Measurements from ENCODE around the gene RAMAC.
A peak's percentile ranks its signal among the peaks of the same experiment; 100 is the strongest.

The RAMAC gene

GRCh38 chr15:82963471-82964341 is 22.3 kb upstream of the RAMAC start:
- H3K4me3 ChIP-seq = no peak overlapping the region
- peak overlapping the region in 1 of 21 experiments; percentile 8 for H3K27ac ChIP-seq

- Histone ChIP-seq H3K27ac (no peak overlapping the region), H3K4me3 (no peak overlapping the region)
These were observed 21.1 kb upstream of the RAMAC start for GRCh38 chr15:82964890-82965289.

DNA sequence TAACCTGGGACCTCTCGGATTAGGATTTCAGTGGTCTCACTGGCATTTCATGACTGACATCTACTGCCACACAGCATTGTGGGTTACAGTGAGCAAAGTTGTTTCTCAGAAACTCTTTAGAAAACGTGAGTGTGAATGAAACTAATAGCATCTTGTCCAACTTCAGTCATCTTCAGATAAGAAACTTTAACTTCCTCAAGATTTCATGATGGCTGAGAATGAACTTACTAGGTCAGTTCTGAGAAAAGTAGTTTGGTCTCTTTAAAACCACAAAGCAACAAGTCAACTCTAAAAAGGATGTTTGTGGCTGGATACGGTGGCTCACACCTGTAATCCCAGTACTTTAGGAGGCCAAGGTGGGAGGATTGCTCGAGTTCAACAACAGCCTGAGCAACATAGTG is 19.3 kb upstream of the RAMAC start:
- Histone ChIP-seq H3K27ac (no peak overlapping the region), H3K4me3 (no peak overlapping the region)

DNA sequence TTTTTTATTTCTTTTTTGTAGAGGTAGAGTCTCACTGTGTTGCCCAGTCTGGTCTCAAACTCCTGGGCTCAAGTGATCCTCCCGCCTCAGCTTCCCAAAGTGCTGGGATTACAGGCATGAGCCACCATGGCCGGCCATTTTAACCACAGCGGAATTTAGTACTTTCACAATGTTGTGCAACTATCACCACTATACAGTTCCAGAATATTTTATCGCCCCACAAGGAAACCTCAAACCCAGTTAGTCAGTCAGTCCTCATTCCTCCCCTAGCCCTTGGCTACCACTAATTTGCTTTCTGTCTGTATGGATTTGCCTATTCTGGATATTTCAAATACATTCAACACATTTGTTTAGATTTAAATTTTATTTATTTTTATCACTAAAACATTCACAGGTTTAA is 17.9 kb upstream of the RAMAC start:
- Histone ChIP-seq H3K4me3 (no peak overlapping the region), H3K27ac (no peak overlapping the region)

DNA sequence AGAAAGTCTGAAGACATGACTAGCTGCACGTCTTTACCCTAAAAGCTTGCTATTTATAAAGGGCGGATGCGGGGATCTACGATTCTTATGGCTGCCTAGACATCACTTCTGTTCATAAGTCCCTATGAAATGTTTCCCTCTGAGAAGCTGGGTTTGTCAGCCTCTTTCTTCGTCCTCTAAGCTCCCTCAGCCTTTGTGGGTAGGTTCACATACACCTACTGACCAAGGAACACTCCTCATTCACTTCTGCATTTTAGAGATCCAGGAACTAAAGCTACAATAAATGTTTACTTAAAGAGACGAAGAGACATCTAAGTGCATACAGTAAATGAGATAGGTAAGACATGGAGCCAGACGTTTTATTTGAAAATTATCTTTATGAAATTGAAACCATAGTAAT is 16.7 kb upstream of the RAMAC start:
- Histone ChIP-seq H3K27ac (no peak overlapping the region), H3K4me3 (no peak overlapping the region)

- no peak overlapping the region for H3K4me3 ChIP-seq
- H3K27ac ChIP-seq = no peak overlapping the region
These were observed 15.8 kb upstream of the RAMAC start for GRCh38 chr15:82970078-82970686.

- Histone ChIP-seq H3K4me3 (no peak overlapping the region), H3K27ac (no peak overlapping the region)
These were observed 15.3 kb upstream of the RAMAC start for GRCh38 chr15:82970696-82971095.

DNA sequence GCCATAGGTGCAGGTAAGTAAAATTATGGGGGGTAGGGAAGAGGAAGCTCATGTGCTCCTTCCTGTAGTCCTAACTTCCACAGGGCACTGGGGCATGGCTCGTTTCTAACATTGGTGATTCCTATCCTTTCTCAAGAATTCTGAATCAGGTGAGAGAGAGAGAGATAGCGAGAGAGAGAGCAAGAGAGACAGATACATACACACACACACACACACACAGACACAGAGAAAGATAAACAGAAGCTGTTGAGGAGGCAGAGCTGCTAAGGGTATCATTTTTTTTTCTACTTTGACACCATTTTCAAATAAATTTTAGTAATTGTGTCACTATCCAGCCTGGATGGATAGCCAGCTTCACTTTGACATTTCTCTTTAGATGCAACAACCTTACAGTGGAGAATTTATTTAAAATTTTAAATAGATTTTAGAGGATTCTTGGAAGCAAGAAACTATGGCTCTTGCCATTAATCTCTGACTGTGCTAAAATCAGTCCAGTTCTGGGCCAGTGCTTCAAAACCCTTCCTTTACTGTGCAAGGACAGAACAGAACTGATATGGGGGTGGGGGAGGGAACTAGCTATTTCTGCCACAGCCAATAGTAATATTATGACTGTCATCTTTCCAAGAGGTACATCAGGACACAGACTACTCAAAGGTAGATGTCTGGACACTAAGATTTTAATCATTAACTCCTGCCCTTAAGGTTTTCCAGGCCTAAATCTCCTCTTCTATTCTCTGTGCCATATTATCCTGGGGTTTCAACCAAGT is 14.6 kb upstream of the RAMAC start:
- no peak overlapping the region for H3K4me3 ChIP-seq

GRCh38 chr15:82972990-82973389 is 13.0 kb upstream of the RAMAC start:
- no peak overlapping the region for H3K4me3 ChIP-seq
- H3K27ac ChIP-seq = no peak overlapping the region

More for the DNA sequence above, 14.6 kb upstream of the RAMAC start:
- no peak overlapping the region for H3K27ac ChIP-seq

GRCh38 chr15:82977076-82977475 is 8.9 kb upstream of the RAMAC start:
- Histone ChIP-seq H3K27ac (no peak overlapping the region), H3K4me3 (no peak overlapping the region)

DNA sequence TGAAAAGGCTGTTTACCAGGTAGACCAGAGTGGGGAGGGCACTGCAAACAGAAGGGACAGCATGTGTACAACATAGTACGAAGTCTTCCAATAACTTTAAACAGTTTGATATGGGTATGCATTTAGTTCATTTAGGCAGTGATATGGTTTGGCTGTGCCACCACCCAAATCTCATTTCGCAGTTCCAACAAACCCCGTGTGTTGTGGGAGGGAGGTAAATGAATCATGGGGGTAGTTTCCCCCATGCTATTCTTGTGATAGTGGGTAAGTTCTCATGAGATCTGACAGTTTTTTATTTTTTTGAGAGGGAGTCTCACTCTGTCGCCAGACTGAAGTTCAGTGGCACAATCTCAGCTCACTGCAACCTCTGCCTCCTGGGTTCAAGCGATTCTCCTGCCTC is 7.6 kb upstream of the RAMAC start:
- Histone ChIP-seq H3K4me3 (no peak overlapping the region), H3K27ac (no peak overlapping the region)

GRCh38 chr15:82979726-82980125 is 6.3 kb upstream of the RAMAC start:
- Histone ChIP-seq H3K4me3 (no peak overlapping the region), H3K27ac (no peak overlapping the region)

DNA sequence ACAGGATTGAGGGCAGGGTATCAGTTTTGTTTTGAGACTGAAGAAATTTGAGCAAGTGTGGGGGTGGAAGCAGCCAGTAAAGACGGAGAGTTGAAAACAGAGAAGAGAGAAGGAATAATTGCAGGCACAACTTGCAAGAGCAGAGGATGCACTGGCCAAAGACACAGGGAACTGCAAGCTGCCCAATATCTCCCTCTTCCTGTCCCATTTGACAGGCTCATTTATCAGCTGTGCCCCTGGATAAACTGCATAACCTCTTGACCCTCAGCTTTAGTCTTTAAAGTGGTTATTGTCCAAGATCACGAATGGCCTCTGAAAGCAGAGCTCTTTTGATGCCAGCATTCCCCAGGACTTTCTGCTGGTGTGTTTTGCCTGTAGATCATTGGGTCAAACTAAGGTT is 5.0 kb upstream of the RAMAC start:
- Histone ChIP-seq H3K4me3 (no peak overlapping the region), H3K27ac (no peak overlapping the region)

DNA sequence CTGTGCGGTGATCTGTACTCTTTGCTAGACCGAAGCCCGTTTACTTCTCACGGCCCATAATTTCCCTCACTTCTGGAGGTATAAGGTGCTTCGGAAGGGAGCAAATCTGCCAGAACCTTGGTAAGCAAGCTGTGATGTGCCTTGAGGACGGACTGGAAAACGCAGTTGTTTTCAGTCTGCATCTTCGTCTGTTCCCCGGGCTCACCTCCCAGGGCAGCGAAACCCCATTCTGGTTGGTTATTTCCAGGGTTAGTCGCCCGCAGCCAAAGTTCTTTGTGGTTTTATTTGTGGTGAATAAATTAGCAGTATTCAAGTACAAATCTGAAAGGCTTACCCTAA is 401 bp downstream of the RAMAC start:
- Histone ChIP-seq H3K27ac (peak overlapping the region in 20 of 21 experiments; percentile 55 to 87 (median 81)), H3K4me3 (peak overlapping the region; percentile 52 to 90 (median 71))

DNA sequence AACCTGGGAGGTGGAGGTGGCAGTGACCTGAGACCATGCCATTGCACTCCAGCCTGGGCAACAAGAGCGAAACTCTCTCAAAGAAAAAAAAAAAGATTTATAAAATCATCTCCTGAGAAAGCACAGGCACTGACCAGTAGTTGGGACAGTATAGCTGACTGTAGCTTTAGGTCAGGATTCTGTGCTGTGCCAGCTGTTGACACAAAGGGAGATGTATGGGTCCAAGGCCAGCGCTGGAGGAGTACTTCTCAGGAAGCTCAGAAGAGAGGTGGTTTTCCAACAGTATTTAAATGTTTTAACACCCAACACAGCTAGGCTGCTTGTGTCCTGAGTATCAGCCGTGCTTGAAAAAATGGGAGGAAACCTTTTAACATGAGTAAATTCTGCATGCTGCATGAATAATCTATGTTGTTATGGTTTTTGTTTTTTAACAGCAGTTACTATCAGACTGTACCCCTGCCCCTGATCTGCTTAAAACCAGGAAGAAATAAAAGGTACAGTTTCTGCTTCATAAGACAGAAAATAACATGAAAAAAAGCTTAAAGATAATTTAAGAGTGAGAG is 6.5 kb downstream of the RAMAC start:
- Histone ChIP-seq H3K4me3 (no peak overlapping the region), H3K27ac (no peak overlapping the region)

DNA sequence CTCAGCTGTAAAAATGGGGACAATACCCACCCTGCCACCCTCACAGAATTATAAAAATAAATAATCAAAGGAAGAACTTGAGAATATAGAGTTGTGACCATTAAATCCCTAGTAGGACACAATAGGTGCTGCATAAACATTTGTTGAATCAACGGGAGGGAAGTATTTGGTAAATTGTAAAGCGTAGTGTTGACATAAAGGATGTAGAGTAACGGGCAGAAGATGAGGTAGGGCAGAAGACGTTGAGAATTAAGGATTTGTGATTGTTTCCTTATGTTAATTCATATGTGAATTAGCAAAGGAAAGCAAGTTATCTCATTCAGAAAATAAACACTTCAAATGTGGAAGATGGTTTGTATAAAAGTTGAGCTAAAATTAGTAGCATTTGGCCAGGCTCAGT is 7.1 kb downstream of the RAMAC start:
- Histone ChIP-seq H3K27ac (no peak overlapping the region), H3K4me3 (no peak overlapping the region)

- no peak overlapping the region for H3K27ac ChIP-seq
- H3K4me3 ChIP-seq = no peak overlapping the region
These were observed 9.1 kb downstream of the RAMAC start for GRCh38 chr15:82995076-82995475.

DNA sequence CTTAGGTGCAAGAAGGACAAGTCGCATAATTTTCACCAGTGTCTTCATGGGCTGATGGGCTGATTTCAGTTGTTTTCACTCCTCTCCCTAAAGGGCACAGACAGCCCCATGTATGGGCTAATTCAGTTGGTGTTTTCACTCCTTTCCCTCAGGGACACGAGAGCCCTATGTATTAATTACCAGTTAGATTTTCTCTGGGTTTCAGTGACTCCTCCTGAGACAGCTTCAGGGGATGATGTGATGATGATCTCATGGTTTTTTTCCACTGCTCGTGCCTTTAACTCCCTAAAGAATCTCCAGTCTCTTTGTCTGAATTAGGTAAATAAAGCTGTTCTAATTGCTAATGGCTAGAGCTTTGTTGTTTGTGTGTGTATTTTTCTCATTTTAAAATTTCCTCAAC is 9.9 kb downstream of the RAMAC start:
- no peak overlapping the region for H3K27ac ChIP-seq
- no peak overlapping the region for H3K4me3 ChIP-seq

GRCh38 chr15:82999426-82999825 is 13.4 kb downstream of the RAMAC start:
- Histone ChIP-seq H3K4me3 (no peak overlapping the region), H3K27ac (no peak overlapping the region)

DNA sequence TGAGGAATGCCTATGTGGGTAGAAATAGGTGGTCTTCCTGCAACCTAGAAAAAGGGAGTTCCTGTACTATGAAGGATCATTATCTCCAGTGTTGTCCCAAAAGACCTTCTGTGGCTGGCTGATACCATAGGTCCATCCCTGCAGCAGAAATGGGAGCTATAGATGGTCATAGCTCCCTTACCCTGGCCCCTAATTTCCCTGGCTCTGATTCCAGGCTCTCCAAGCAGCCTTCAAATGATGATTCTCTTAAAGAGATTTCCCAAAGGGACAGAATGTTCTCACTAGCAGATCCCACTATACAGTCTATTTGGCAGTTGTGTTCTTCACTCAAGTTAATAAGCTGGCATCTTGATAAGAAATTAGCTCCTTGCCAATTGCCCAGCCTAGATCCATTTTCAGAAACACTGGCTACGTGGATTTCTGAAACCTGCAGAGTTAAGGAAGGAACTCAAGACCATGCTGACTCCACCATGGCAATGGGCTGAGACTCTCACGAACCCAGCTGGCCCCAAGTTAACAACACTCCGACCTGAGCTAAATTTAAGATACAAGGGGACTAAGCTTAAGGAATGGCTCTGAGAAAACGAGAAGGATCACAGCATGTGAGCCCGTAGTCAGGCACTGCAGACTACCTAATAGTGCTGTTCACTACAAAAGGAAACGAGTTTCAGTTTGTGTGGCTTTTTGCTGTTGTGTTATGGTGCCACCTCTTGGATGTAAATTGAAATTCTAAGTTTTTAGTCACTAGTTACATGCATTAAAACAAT is 14.1 kb downstream of the RAMAC start:
- H3K4me3 ChIP-seq = peak overlapping the region in 2 of 7 experiments; percentile 13 to 34
- H3K27ac ChIP-seq = peak overlapping the region in 5 of 21 experiments; percentile 6 to 61 (median 22)
